Ectodermal cell (in vitro differentiated cells): ENCODE results near the gene FCAMR.

Experiments used
- H3K27ac ChIP-seq: 2 replicates; pipeline ENCODE4 v1.7.0; 2013; ENCODE audit warnings: mild to moderate bottlenecking, low read depth, low read length; ENCODE audit not compliant: insufficient read depth, poor library complexity, severe bottlenecking
- H3K27me3 ChIP-seq: 2 replicates; pipeline ENCODE4 v1.7.0; 2013; ENCODE audit warnings: mild to moderate bottlenecking, low read length; ENCODE audit not compliant: insufficient read depth, control insufficient read depth, poor library complexity, severe bottlenecking
- H3K36me3 ChIP-seq: one replicate; pipeline ENCODE4 v1.7.0; 2013; ENCODE audit warnings: low read length; ENCODE audit not compliant: control insufficient read depth, insufficient read depth
- H3K4me1 ChIP-seq: one replicate; pipeline ENCODE4 v1.7.0; 2013; ENCODE audit warnings: low read length; ENCODE audit not compliant: control insufficient read depth, insufficient read depth
- H3K4me3 ChIP-seq: 2 replicates; pipeline ENCODE4 v1.7.0; 2013; ENCODE audit warnings: low read depth, low read length, control low read depth; ENCODE audit not compliant: insufficient read depth
- H3K9me3 ChIP-seq: 2 replicates; pipeline ENCODE4 v1.7.0; 2013; ENCODE audit warnings: mild to moderate bottlenecking, low read length, moderate library complexity; ENCODE audit not compliant: control insufficient read depth
- WGBS, 2 experiments: methylation state at CpG; one replicate each; pipeline ENCODE4 v1.1.7; 2013; ENCODE audit warnings: missing lambda C conversion rate in 2 of 2; 5-methylcytosine and 5-hydroxymethylcytosine counted together

The FCAMR gene

DNA sequence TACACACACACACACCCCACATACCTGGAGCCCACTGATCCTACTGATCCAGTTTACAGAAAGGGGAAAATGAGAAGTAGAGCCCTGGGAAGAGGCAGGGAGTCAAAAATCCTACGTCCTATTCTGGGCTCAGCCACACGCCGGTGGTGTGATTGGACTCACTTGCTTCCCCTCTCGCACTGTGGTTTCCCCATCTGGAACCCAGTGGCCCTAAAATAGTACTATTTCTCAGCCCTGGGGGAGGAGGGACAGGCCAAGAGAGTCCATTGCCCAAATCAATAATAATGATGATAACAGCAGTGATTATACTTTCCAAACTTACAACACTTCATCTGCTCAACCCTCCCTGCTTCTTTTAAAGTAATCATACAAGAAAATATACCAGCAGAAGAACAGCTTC lies 21.1 kb downstream of the FCAMR start:
- Histone ChIP-seq H3K27me3 (no peaks in the 10 kb centered on the region), H3K4me3 (no peak overlapping the region), H3K4me1 (no peaks in the 10 kb centered on the region), H3K27ac (no peak overlapping the region), H3K36me3 (no peaks in the 10 kb centered on the region), H3K9me3 (no peaks in the 10 kb centered on the region)
- 94 to 96% methylated on average over 4 of the region's 4 CpGs for WGBS, 2 experiments

DNA sequence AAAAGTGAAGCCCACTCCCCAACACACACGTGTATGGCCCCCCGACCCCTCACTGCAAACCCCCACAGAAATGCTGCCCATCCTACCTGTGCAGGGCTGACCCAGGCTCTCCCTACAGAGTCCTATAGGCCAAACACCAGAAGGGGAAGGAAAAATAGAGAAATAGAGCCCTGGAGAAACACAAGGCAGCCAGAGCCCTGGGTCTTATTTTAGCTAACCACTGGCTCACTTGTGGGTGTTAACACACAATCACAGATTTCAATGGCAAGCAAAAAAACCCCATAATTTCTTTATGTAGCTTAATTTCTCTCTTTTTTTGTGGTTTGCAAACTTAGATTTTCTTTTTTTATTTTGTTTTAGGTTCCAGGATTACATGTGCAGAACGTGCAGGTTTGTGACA lies 23.0 kb downstream of the FCAMR start:
- 81 to 85% methylated on average over 3 of the region's 3 CpGs for WGBS, 2 experiments
- H3K4me1 ChIP-seq: no peaks in the 10 kb centered on the region
- H3K4me3 ChIP-seq: no peak overlapping the region
- H3K27ac ChIP-seq: no peak overlapping the region
- H3K36me3 ChIP-seq: no peaks in the 10 kb centered on the region
- no peaks in the 10 kb centered on the region for H3K9me3 ChIP-seq
- H3K27me3 ChIP-seq: no peaks in the 10 kb centered on the region

DNA sequence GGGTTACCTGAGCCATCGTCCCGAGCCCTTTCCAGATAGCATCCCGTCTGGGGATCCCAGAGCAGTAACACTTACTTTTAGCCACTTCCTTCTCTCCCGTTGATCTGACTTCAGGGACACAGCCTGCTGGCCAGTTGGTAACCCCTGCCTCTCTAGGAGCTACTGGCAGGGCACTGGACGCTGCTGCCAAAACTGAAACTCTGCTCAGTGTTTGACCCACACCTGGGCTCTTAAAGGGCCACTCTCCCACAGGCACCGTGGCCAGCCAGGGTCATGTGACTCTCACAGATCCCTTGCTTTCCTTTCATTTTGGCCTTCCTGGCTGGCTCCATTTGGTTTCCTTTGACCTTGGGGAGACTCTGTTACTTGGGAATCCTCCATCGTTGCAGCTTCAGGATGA lies 24.0 kb downstream of the FCAMR start, which contains the start of gene PIGR:
TSS of gene PIGR (minus strand) at position 206 of the 400 bp plus-strand sequence. CDS start 5,935 bp downstream, outside the sequence.
- Histone ChIP-seq H3K36me3 (no peaks in the 10 kb centered on the region), H3K9me3 (no peaks in the 10 kb centered on the region), H3K4me3 (no peak within 1 kb of the TSS), H3K4me1 (no peaks in the 10 kb centered on the region), H3K27ac (no peak within 1 kb of the TSS), H3K27me3 (no peaks in the 10 kb centered on the region)
- 88 to 90% methylated on average over 7 of the region's 7 CpGs for WGBS, 2 experiments

DNA sequence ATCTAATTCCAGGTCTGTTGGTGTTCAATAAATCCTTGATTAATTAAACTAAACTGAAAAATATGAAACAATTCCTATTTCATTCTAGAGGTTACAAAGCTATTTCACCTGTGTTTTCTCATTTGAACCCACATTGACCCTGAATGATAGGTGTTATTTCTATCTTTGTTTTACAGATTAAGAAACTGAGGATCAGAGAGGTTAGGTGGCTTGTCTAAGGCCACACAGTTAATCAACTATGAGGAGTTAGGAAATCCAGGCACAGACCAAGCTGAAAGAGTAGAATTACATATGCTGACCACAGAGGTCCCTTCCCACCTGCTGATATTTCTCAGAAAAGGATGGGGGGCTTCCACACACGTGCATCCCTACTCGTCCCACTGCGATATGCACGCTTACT lies 24.5 kb downstream of the FCAMR start:
- no peak overlapping the region for H3K27ac ChIP-seq
- no peak overlapping the region for H3K4me3 ChIP-seq
- H3K27me3 ChIP-seq: no peaks in the 10 kb centered on the region
- 93 to 94% methylated on average over 4 of the region's 4 CpGs for whole genome bisulfite sequencing, 2 experiments
- H3K4me1 ChIP-seq: no peaks in the 10 kb centered on the region
- no peaks in the 10 kb centered on the region for H3K9me3 ChIP-seq
- H3K36me3 ChIP-seq: no peaks in the 10 kb centered on the region

DNA sequence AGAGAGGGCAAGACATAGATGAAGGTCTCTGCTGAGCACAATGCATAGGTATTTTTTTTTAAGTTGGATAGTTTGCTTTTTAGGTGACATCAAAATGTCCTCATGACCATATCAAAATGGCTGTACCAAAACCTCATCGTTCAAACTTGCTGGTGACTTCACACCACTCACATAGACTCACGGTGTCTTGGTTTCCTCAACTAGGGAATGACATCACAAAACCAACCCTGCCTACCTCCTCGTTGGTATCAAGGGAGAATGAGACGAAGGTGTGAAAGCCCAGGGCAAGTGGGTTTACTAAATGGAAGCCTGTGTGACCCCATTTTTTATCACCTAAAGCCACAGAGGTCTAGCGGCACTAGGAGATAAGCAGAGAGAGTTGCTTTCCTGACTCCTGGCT lies 25.6 kb downstream of the FCAMR start:
- WGBS, 2 experiments: 89 to 92% methylated on average over 5 of the region's 5 CpGs
- Histone ChIP-seq H3K4me1 (no peaks in the 10 kb centered on the region), H3K4me3 (no peak overlapping the region), H3K9me3 (no peaks in the 10 kb centered on the region), H3K27ac (no peak overlapping the region), H3K27me3 (no peaks in the 10 kb centered on the region), H3K36me3 (no peaks in the 10 kb centered on the region)

DNA sequence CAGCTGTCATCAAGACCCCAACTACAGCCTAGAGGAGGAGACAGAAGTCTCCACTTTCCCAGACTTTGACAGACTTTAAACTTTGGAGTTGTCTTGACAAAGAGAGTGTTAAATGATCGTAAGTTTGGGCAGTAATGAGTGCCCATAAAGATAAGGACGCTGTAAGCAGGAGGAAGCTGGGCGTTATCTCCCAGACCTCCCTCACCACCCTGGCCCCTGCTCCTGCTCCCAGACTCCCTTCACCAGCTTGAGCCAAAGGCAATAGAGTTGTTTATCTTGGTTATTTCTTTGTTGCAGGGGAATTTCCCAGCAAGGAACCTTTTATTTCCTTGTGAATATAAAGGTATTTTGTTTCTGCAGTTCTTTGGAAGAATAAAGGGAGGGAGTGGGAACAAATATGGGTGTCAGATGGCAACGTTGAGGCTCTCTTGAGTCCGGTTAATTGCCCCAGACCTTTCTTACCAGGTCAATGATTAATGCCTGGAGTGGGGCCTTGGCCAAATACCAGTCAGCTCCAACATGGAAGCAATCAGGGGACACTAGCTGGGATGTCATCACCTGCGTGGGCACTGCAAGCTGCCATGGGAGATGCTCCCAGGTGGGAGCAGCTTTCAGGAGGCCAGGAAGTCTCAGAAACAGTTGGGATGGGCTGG lies 28.4 kb downstream of the FCAMR start:
- Histone ChIP-seq H3K9me3 (no peaks in the 10 kb centered on the region), H3K4me3 (no peak overlapping the region), H3K36me3 (no peaks in the 10 kb centered on the region), H3K27me3 (no peaks in the 10 kb centered on the region), H3K4me1 (no peaks in the 10 kb centered on the region), H3K27ac (no peak overlapping the region)
- 86 to 90% methylated on average over 6 of the region's 6 CpGs for WGBS, 2 experiments

DNA sequence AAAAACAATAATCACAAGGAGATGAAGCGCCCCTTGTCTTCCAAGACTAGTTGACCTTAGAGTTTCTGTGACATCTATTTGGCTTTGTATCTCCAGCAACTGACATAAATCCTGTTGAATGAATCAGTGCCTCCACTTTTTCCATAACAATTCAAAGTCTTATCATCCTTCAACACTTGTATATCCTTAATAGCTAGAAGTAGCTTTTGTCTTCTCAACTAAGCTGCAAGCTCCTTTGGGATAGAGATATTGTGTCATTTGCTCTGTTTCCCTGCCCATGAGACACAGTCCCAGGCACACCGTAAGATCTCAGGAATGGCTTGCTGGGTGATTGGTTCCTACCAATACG lies 29.7 kb downstream of the FCAMR start:
- no peaks in the 10 kb centered on the region for H3K36me3 ChIP-seq
- H3K9me3 ChIP-seq: no peaks in the 10 kb centered on the region
- H3K27me3 ChIP-seq: no peaks in the 10 kb centered on the region
- no peak overlapping the region for H3K4me3 ChIP-seq
- 90 to 95% methylated on average over 3 of the region's 3 CpGs for WGBS, 2 experiments
- no peak overlapping the region for H3K27ac ChIP-seq
- no peaks in the 10 kb centered on the region for H3K4me1 ChIP-seq

DNA sequence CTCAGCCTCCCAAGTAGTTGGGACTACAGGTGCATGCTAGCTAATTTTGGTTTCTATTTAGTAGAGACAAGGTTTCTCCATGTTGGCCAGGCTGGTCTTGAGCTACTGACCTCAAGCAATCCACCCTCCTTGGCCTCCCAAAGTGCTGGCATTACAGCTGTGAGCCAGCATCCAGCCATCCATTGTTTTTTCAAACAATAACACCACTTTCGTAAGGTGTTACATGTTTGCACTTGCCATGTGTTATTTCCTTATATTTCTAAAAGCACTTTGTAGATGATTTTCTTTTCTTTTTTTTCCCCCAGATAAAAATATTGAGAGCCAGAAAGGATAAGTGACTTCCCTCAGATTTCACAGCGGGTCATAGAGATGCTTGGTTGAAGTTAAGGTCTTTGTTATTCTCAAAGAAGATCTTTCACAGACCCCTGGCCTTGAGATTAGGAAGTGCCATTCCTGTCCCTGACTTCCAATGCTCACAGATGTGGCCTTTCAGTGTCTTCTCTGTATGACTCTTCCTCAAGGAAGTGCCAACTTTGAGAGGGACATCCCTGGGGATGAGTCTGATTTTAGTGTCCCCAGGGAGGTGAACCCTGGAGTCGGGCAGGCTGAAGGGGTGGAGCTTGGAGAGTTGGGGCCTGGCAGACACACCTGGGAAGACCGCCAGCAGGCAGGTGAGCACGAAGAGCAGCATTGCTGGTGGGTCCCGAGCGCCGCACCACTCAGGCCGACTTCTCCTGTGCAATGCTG lies 30.2 kb downstream of the FCAMR start:
- Histone ChIP-seq H3K4me3 (no peak overlapping the region), H3K4me1 (no peaks in the 10 kb centered on the region), H3K9me3 (no peaks in the 10 kb centered on the region), H3K27me3 (no peaks in the 10 kb centered on the region), H3K36me3 (no peaks in the 10 kb centered on the region), H3K27ac (no peak overlapping the region)
- 91 to 92% methylated on average over 9 of the region's 9 CpGs for WGBS, 2 experiments

DNA sequence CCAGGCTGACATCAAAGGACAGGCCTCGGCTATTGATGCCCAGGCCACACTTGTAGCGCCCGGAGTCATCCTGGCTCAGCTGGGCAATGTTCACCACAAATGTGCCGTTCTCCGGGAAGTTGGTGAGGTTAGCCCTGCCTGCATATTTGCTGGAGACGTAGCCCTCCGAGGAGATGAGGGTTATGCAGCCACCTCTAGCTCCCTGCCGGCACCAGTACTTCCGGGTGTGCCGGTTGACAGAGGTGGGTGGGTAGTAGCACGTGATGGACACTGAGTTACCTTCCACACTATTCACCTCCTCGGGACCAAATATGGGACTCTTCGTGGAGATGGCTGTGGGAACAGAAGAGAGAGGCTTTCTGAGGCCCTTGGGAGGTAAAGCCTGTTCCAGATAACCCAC lies 31.1 kb downstream of the FCAMR start:
- Histone ChIP-seq H3K4me3 (no peak overlapping the region), H3K4me1 (no peaks in the 10 kb centered on the region), H3K9me3 (no peaks in the 10 kb centered on the region), H3K36me3 (no peaks in the 10 kb centered on the region), H3K27ac (no peak overlapping the region), H3K27me3 (no peaks in the 10 kb centered on the region)
- 94 to 96% methylated on average over 12 to 13 of the region's 13 CpGs for WGBS, 2 experiments

DNA sequence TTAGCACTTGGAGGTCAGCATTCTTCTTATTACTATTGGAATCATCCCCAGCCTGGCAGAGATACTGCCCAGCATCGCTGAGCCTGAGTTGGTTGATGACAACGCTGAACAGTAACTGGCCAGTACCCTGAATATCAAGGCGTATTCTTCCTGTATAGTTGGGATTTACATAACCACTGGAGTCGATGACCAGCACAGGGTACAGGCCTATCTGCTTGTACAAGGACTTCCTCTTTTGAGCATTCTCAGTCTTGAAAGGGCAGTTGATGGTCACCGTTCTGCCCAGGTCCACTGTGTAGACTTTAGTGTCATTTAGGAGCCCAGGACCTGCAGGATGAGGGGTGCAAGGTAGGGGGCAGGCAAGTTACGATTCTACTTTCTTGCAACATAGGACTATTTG lies 32.8 kb downstream of the FCAMR start:
- Histone ChIP-seq H3K27ac (no peak overlapping the region), H3K27me3 (no peaks in the 10 kb centered on the region), H3K4me1 (no peaks in the 10 kb centered on the region), H3K4me3 (no peak overlapping the region), H3K9me3 (no peaks in the 10 kb centered on the region), H3K36me3 (no peaks in the 10 kb centered on the region)
- 92 to 95% methylated on average over 6 of the region's 6 CpGs for WGBS, 2 experiments
